HG02973 (cell line): Measurements from ENCODE around the gene VWA8.
A peak's percentile ranks its signal among the peaks of the same experiment; 100 is the strongest.

ENCODE experiments used
- ATAC-seq: cut with Tn5 transposase; IDR thresholded peaks from one replicate; pipeline ENCODE4 v1.9.1; 2021; ENCODE audit warnings: moderate library complexity; ENCODE audit not compliant: unreplicated experiment

Gene VWA8

DNA sequence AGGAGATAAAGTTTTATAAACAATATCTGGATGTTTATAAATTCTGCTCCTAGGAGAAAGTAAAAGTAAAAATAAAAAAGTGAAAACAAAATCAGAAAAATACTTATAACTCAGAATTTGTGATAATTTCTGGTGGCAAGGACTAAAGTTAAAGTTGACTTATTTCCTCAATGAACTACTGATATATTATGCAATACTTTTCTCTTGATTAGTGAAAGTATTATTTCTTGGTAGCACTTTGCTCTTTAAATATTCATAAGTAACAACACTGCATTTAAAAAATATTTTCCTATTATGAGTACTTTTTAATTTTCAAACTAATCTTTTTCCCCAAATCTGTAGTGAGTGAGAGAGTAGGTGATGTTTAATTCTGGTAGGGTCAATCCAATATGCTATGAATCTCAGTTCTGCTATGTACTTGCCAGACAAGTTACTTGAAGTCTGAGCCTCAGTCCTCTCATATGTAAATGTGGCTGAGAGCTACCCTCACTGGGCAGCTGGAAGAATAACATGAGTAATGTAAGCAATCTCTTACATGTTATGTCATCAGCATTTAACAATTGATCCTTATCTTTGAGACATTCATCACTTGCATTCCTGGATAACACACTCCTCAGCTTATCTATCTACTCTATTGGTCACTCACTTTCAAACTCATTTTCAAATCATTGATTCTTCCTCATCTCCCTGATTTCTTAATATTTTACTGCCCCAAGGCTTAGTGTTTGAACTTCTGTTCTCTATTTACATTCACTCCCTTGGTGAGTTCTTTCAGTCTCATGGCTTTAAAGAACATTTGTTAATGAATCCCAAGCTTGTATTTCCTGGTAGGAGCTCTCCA is 264.5 kb downstream of the VWA8 start:
- ATAC-seq: no peak

- peak; percentile 80 for ATAC-seq
Measured at GRCh38 chr13:41694545-41695301, 266.2 kb downstream of the VWA8 start.

DNA sequence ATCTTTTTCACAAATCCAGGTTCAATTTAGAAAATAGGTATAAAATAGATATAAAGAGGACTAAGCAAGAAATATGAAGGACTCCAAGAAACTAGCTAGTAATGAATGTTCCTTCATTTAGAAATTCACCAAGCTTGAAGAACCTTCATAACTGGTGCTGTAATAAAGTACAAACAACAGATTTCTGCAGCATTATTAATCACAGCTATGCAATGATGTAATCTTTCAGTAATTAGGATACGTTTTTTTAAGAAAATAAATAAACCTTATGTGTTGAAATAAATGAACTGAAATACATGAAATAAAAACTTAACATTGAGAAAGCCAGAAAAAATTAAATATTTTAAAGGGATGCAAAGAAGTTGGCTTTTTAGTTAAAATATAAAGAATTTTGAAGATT is 267.5 kb downstream of the VWA8 start:
- no peak for ATAC-seq

GRCh38 chr13:41691274-41691673 is 269.6 kb downstream of the VWA8 start:
- ATAC-seq: no peak

DNA sequence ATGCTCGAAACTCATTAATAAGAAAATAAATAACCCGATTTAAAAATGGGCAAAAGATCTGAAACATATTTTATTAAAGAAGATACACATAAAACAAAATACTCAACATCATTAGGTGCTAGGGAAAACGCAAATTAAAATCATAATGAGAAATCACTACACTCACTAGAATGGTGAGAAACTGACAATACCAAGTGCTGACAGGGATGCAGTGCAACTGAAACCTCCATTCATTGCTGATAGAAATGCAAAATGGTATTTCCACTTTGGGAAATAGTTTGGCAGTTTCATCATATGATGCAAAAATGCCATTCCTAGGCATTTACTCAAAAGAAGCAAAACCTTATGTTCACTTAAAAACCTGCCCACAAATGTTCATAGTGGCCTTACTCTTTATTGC is 278.1 kb downstream of the VWA8 start:
- ATAC-seq: no peak

DNA sequence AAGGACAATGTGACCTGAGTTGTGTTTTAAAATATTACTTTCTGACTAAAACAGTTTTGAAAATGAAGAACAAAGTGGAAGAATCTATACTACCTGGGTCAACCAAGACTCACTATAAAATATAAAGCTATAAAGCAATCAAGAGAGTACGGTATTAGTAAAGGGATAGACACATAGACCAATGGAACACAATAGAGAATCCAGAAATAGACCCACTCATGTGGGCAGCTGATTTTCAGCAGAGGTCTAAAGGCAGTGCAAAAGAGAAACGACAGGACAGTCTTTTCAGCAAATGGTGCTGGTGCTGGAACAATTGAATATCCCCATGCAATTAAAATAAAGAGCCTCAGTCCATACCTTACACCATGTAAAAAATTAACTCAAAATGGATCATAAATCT is 278.9 kb downstream of the VWA8 start:
- no peak for ATAC-seq

GRCh38 chr13:41681587-41681986 is 279.3 kb downstream of the VWA8 start:
- ATAC-seq: no peak

DNA sequence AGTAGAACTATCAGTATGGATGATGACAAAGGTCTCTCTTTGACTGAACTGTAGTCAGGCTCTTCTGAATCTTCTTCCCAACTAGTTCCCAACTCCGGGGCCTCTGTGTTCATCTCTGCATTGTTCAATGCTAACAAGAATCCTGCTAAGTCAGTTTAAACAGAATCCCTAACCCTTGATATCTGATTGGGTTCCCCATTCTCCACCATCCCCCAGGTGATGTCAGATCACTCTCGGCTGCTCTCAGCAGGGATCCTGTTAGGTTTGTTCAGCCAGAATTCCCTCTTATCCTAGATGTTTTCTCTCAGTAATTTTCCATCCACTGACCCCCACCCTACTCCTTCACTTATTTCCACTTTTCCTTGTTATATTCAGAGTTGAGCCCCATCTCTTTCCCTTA is 280.0 kb downstream of the VWA8 start:
- ATAC-seq: no peak

DNA sequence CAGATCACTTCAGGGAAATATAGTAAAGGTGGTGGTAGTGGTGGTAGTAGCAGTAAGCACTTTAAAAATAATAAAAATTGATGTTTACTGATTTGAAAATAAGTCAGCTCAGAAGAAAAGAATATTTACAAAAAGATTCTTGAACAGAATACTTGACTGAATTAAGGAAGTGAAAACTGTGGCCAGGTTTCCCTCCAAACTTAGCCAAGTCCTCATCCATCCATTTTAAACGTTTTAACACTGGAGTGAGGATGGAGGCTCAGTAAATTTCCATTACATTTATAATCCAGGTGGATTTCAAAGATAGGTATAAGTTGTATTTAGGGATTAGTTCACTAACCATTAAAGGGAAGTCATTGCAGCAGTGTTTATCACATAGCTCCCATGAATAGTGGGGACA is 282.1 kb downstream of the VWA8 start:
- no peak for ATAC-seq

DNA sequence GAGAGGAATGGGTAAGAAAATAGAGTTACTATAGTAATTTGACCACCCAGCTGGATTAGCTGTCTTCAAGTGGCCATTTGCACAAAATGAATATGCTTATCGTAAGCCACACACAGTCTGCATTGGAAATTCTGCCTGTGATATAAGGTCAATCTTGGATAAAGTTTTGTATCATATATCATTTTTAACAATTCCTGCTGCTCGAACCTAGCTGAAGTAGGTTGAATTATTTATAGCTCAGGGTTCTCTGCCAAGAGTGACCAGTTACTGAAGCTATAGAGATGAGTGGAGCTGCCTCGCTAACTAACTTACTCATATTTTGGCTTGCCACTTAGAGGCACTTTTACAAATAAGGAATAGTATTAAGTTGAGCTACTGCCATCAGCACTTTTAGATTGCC is 282.7 kb downstream of the VWA8 start:
- ATAC-seq: no peak

DNA sequence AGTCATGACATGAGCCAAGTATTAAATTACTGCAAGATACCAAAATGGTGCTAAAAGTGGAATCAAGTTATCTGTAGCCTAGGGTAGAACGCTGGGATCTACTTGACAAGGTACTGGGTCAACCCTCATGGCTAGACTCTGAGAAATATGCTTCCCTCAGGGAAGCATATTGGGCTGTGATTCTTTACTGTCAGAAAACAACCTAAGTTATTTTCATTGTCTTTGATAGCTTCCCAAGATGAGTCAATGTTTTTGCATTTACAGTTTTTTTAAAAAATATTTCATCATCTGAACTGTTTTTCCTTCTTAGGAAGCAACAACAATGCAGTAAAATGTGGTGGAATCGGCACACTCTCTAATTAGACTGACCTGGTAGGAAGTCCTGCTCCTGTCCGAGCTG is 285.6 kb downstream of the VWA8 start:
- no peak for ATAC-seq

DNA sequence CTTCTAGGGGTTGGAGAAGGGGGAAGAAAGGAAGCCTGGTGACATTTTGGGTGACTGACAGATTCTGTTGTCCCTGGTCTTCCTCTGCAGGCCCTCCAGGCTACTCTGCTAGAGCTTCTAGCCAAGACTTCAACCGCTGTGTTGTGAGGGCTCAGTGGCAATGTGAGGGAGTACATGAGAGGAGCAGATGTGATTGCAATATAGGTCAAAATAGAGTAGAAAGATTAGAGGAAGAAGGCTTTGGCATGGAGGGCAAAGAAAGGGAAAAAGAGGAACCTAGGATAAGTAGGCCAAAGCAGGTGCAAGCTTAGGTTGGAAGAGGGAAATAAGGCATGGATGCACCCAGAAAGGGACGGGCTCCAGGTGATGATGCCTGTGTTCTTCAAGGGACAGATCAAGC is 286.7 kb downstream of the VWA8 start:
- ATAC-seq: no peak

DNA sequence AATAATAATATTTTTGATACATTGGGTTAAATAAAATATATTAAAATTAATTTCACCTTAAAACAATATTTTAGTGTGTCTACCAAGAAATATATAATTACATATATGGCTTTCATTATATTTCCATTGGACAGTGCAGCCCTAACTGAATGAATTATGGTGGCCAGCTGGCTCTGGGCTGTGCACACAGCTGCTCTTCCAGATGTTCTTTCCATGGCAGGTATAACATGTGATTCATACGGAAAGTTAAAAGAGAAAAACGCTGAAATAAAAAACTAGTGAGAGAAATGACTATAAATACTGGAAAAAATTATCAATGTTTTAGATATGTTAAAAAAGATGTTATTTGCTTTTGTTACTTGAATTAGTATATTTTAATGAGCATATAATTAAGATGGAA is 287.3 kb downstream of the VWA8 start:
- ATAC-seq: no peak

DNA sequence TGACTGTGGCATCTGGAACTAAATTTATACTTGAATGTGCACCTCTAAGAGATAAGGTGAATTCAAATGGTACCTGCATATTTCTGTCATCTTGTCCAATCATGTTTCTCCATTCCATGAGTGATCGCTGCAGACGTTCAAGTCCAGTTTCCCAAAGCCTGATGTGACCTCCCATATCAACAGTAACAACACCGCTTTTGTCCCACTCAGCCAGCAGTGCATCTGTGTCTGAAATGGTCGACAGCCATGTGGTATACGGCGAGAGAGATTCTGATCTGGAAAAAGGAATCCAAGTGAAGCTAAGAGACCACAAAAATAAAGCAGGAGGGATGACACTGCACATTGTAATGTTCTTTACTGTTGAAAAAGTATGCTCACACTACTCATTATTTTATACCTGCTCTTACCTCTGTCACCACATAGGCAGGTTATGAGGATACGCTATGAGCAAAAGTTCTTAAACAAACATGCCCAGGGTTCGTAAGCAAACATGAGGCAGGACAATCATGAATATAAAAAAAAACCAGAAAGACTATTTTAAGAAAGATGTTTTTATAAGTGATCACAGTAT is 290.0 kb downstream of the VWA8 start:
- ATAC-seq: no peak

DNA sequence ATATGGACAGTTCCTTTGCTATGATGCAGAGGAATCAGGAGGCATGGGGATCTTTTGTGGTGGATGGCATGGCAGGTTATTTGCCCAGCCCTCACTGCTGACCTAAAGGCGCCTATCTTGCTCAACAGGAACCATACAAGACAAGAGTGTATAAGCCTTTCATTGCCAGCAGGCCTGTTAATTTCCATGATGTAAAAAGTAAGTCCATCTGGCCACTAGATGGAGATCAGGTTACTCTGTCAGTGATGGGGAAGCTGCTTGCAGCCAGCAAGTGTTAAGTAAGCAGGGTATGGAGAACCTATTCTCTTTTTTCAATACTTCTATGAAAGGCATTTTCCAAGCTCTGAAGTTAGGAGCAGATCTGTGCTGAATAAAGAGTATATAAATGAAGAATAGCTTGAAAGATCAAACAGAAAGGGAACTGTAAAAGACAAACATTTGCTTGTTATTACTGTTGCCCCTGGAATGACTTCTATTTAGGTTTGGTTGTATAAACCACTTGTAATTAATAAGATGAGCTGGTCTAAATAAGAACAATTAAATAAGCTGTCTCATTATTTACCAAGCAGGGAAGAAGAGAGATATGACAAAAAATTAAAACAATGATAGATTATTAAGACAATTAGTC is 292.7 kb downstream of the VWA8 start:
- peak; percentile 78 for ATAC-seq

- ATAC-seq: no peak
Measured at GRCh38 chr13:41666644-41667043, 294.3 kb downstream of the VWA8 start.

- ATAC-seq: no peak
Measured at GRCh38 chr13:41660411-41660810, 300.5 kb downstream of the VWA8 start.

DNA sequence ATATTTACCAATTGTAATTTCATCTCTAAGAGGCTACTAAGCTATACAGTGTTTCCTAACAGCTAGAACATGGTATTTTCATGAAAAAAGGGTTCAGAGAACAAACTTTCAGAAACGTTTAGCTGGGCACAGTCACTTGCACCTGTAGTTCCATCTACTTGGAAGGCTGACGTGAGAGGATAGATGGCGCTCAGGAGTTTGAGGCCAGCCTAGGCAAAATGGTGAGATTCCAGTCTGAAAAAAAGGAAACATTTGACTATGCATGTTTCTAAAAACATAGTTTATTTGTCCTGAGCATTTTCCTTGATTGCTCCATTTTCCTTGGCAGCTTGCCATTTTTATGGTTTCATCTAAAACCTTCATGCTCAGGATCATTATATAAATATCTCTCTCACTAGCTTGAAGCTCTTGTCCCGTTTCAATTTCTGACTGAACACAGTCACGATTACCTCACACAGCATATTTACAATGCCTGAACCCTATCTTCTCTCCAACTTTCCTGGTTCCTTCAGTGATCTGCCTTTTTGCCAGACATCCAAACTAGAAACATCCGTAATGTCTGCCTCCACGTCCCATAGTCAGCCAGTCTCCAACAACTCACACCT is 302.8 kb downstream of the VWA8 start:
- no peak for ATAC-seq

DNA sequence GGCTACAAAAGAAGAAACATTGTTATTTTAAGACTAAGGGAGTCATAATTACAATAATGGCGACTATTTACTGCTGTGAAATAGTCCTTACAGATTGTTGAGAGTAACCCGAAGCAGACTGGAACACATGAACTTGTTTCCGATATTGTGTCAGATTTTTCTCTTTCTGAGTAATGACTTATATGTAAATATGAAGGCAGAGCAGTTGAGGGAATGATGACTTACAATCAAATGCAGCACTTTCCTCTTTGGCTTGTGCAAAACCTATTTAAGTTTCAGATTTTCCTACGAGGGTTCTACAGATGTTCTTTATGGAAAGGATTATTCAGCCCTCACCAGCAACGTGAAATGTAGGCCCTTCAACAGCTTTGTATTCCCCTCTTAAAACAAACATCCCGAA is 304.9 kb downstream of the VWA8 start:
- ATAC-seq: no peak

DNA sequence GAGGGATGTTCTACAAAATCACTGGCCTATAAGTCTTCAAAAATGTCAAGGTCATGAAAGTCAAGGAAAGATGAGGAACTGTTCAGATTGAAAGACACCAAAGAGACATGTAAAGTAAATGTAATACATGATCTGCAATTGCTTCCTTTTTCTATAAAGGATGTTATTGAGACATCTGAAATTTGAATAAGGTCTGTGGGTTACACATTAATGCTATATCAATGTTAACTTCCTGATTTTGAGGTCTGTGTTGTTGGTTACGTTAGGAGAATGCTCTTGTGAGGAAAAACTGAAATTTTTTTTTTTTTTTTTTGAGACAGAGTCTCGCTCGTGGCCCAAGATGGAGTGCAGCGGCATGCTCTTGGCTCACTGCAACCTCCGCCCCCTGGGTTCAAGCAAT is 306.1 kb downstream of the VWA8 start:
- ATAC-seq: no peak

GRCh38 chr13:41652735-41653361 is 308.1 kb downstream of the VWA8 start:
- no peak for ATAC-seq
